GM23338 (cell line): ENCODE measurements around the gene TCF7L2. TPM values are rescaled to one million over a fixed set of nuclear protein-coding genes. Genes with fewer than 3 reads are reported as not detected.

Experiments
- ATAC-seq: fragments of 200-7000 bp; cut with Tn5 transposase; 3 replicates; pipeline ENCODE4 v1.9.1; 2020
- DNase-seq: peaks from one replicate; pipeline ENCODE4 v3.0.0-alpha.2; 2015; ENCODE audit warnings: low spot score
- H2AFZ ChIP-seq: fragments of 200-600 bp; sonication (generic); 2 replicates; pipeline ENCODE4 v1.8.0; 2016; ENCODE audit warnings: antibody characterized with exemption, mild to moderate bottlenecking, moderate library complexity
- H3F3A ChIP-seq: fragments of 200-600 bp; sonication (generic); replicated peaks from 2 replicates; pipeline ENCODE4 v1.8.0; 2017; ENCODE audit warnings: antibody characterized with exemption, mixed run types, low read depth
- H3K27ac ChIP-seq: fragments of 200-600 bp; sonication (generic); 2 replicates; pipeline ENCODE4 v1.6.1; 2016; ENCODE audit warnings: low read depth
- H3K27me3 ChIP-seq: fragments of 200-600 bp; sonication (generic); 2 replicates; pipeline ENCODE4 v1.8.0; 2016; ENCODE audit warnings: mild to moderate bottlenecking, mixed run types, moderate library complexity; ENCODE audit not compliant: insufficient read depth
- H3K36me3 ChIP-seq: fragments of 200-600 bp; sonication (generic); 2 replicates; pipeline ENCODE4 v1.8.0; 2016; ENCODE audit warnings: mild to moderate bottlenecking; ENCODE audit not compliant: insufficient read depth
- H3K4me1 ChIP-seq: fragments of 200-600 bp; sonication (generic); 2 replicates; pipeline ENCODE4 v1.8.0; 2016; ENCODE audit warnings: mild to moderate bottlenecking, moderate library complexity; ENCODE audit not compliant: insufficient read depth
- H3K4me2 ChIP-seq: fragments of 200-600 bp; sonication (generic); 2 replicates; pipeline ENCODE4 v1.7.1; 2017; ENCODE audit warnings: mixed run types
- H3K4me3 ChIP-seq: fragments of 200-600 bp; sonication (generic); 2 replicates; pipeline ENCODE4 v1.6.1; 2016; ENCODE audit warnings: mixed run types
- H3K79me2 ChIP-seq: fragments of 200-600 bp; sonication (generic); replicated peaks from 2 replicates; pipeline ENCODE4 v1.8.0; 2017; ENCODE audit warnings: mild to moderate bottlenecking; ENCODE audit not compliant: insufficient read depth
- H3K9me2 ChIP-seq: fragments of 200-600 bp; sonication (generic); 2 replicates; pipeline ENCODE4 v1.8.0; 2017; ENCODE audit not compliant: insufficient read depth
- H4K20me1 ChIP-seq: fragments of 200-600 bp; sonication (generic); replicated peaks from 2 replicates; pipeline ENCODE4 v1.8.0; 2017; ENCODE audit warnings: mild to moderate bottlenecking; ENCODE audit not compliant: insufficient read depth
- H3K27ac Mint-ChIP-seq: 2 replicates; pipeline ENCODE4 v1.8.0; 2020; ENCODE audit warnings: inconsistent platforms, mild to moderate bottlenecking, moderate library complexity, mixed read lengths
- H3K27me3 Mint-ChIP-seq: 3 replicates; pipeline ENCODE4 v1.8.0; 2022; ENCODE audit warnings: low read depth, mild to moderate bottlenecking, moderate library complexity, mixed read lengths, inconsistent platforms; ENCODE audit not compliant: insufficient read depth, poor library complexity
- H3K36me3 Mint-ChIP-seq: 3 replicates; pipeline ENCODE4 v1.8.0; 2021; ENCODE audit warnings: low read depth, mild to moderate bottlenecking, inconsistent platforms, moderate library complexity, mixed read lengths
- H3K4me1 Mint-ChIP-seq: 3 replicates; pipeline ENCODE4 v1.8.0; 2020; ENCODE audit warnings: mild to moderate bottlenecking, inconsistent platforms, mixed read lengths
- H3K4me3 Mint-ChIP-seq: 3 replicates; pipeline ENCODE4 v1.8.0; 2021; ENCODE audit warnings: moderate library complexity, mild to moderate bottlenecking, inconsistent platforms, mixed read lengths
- H3K9me3 Mint-ChIP-seq: 3 replicates; pipeline ENCODE4 v1.8.0; 2020; ENCODE audit warnings: moderate library complexity, mild to moderate bottlenecking, inconsistent platforms, mixed read lengths
- CREB1 ChIP-seq: fragments of 250-450 bp; sonication (Bioruptor Pico); IDR thresholded peaks from 2 replicates; pipeline ENCODE4 v1.5.0; 2020; ENCODE audit warnings: low read depth, mild to moderate bottlenecking, moderate library complexity
- EZH2 ChIP-seq: fragments of 200-600 bp; sonication (generic); IDR thresholded peaks from one replicate; pipeline ENCODE4 v1.8.0; 2017; ENCODE audit warnings: antibody characterized with exemption, mild to moderate bottlenecking, low read depth; ENCODE audit not compliant: unreplicated experiment
- EZH2phosphoT487 ChIP-seq: fragments of 200-600 bp; sonication (generic); IDR thresholded peaks from one replicate; pipeline ENCODE4 v1.8.1; 2018; ENCODE audit warnings: antibody characterized with exemption; ENCODE audit not compliant: unreplicated experiment
- JUNB ChIP-seq: IDR thresholded peaks from one replicate; pipeline ENCODE4 v1.6.1; 2016; ENCODE audit warnings: antibody characterized with exemption; ENCODE audit not compliant: unreplicated experiment
- NANOG ChIP-seq: IDR thresholded peaks from 2 replicates; pipeline ENCODE4 v1.6.1; 2016; ENCODE audit warnings: antibody characterized with exemption, borderline replicate concordance
- POLR2AphosphoS5 ChIP-seq: IDR thresholded peaks from 2 replicates; pipeline ENCODE4 v1.6.1; 2016; ENCODE audit warnings: antibody characterized with exemption, low read depth
- STAT1 ChIP-seq: IDR thresholded peaks from one replicate; pipeline ENCODE4 v1.6.1; 2016; ENCODE audit warnings: antibody characterized with exemption; ENCODE audit not compliant: unreplicated experiment
- ZNF114 ChIP-seq: fragments of 250-450 bp; sonication (Bioruptor Pico); IDR thresholded peaks from 2 replicates; pipeline ENCODE4 v1.5.0; 2020; ENCODE audit warnings: mild to moderate bottlenecking, moderate library complexity
- ZNF331 ChIP-seq: fragments of 250-450 bp; sonication (Bioruptor Pico); IDR thresholded peaks from 2 replicates; pipeline ENCODE4 v1.5.0; 2020; ENCODE audit warnings: low read depth, mild to moderate bottlenecking, moderate library complexity
- polyA plus RNA-seq: library from polyadenylated mRNA; unstranded; fragments of >200 nt; fragmentation: Nextera tagmentation; extraction: Ambion mirVana; gene quantifications from 2 replicates; pipeline ENCODE4 v1.2.1, GENCODE V29; 2016
- total RNA-seq: library from RNA; depleted of rRNA; stranded (reverse); fragments of >200 nt; shearing (Covaris generic); gene quantifications from 2 replicates; pipeline ENCODE4 v1.2.3, GENCODE V29; 2014
- TF ChIP-seq, protein P1 (sequence below): IDR thresholded peaks from 2 replicates; pipeline ENCODE4 v1.6.1; 2016; ENCODE audit warnings: antibody characterized with exemption
- TF ChIP-seq, protein P2 (sequence below), 2 experiments: fragments of 200-600 bp in 1 of 2; sonication (generic) in 1 of 2; conservative IDR thresholded peaks; 2 replicates each; pipeline versions ENCODE4 v1.5.1 to v1.6.1; 2016 to 2017; ENCODE audit warnings: antibody characterized with exemption in 2 of 2, low read depth in 2 of 2, mild to moderate bottlenecking in 2 of 2, moderate library complexity in 1 of 2
- TF ChIP-seq, protein P3 (sequence below): IDR thresholded peaks from one replicate; pipeline ENCODE4 v1.6.1; 2018; ENCODE audit warnings: antibody characterized with exemption; ENCODE audit not compliant: unreplicated experiment

The TCF7L2 gene
- total and polyA plus RNA-seq, 2 experiments from 2014 or later: 32.2 to 80.8 TPM

DNA sequence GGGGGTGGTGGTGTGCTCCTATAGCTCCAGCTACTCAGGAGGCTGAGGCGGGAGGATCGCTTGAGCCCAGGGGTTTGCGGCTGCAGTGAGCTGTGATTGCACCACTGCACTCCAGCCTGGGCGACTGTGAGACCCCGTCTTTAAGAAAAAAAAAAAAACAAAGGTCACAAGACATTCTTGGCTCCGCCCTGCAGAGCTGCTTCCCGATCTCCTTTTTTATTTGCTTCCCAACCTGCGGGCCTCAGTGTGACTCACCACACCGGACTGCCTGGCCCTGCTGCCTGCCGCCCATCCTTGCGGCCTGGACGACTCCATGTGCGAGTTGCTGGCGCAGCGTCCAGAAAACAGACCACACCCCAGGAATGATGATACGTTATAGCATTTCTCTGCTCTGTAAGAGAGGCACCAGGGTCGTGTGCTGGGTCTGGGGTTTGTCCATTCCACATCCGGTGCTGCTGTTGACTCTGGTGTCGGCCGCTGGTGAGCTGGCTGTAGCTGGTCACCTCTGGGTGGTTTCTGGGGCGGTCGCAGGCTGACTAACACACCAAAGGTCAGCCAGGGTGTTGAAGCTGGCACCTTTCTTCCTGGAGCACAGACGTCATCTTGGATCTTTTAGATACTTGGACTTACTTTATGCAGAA is 123.6 kb downstream of the TCF7L2 start:
- H2AFZ ChIP-seq: no peak overlapping the region
- H3K4me1 Mint-ChIP-seq: peaks cover 59% of the 10 kb centered on the region
- peaks cover 11% of the 10 kb centered on the region for H3F3A ChIP-seq
- TF ChIP-seq CREB1 (CRISPR knock-in tag): no peak
- no peak for TF ChIP-seq ZNF331 (CRISPR knock-in tag)
- TF ChIP-seq, protein P1, sequence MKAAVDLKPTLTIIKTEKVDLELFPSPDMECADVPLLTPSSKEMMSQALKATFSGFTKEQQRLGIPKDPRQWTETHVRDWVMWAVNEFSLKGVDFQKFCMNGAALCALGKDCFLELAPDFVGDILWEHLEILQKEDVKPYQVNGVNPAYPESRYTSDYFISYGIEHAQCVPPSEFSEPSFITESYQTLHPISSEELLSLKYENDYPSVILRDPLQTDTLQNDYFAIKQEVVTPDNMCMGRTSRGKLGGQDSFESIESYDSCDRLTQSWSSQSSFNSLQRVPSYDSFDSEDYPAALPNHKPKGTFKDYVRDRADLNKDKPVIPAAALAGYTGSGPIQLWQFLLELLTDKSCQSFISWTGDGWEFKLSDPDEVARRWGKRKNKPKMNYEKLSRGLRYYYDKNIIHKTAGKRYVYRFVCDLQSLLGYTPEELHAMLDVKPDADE: no peak
- no peak for TF ChIP-seq NANOG
- no peak for TF ChIP-seq STAT1
- TF ChIP-seq, protein P2, sequence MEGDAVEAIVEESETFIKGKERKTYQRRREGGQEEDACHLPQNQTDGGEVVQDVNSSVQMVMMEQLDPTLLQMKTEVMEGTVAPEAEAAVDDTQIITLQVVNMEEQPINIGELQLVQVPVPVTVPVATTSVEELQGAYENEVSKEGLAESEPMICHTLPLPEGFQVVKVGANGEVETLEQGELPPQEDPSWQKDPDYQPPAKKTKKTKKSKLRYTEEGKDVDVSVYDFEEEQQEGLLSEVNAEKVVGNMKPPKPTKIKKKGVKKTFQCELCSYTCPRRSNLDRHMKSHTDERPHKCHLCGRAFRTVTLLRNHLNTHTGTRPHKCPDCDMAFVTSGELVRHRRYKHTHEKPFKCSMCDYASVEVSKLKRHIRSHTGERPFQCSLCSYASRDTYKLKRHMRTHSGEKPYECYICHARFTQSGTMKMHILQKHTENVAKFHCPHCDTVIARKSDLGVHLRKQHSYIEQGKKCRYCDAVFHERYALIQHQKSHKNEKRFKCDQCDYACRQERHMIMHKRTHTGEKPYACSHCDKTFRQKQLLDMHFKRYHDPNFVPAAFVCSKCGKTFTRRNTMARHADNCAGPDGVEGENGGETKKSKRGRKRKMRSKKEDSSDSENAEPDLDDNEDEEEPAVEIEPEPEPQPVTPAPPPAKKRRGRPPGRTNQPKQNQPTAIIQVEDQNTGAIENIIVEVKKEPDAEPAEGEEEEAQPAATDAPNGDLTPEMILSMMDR (conservative IDR thresholded peaks at IDR 0.05; ENCODE audit: low read depth in 2 of 2): no peak
- no peak for TF ChIP-seq ZNF114 (CRISPR knock-in tag)
- no peak for TF ChIP-seq JUNB
- no peak for TF ChIP-seq EZH2phosphoT487
- no peak for TF ChIP-seq EZH2
- peaks cover 61% of the 10 kb centered on the region for H4K20me1 ChIP-seq
- H3K9me3 Mint-ChIP-seq: no peaks in the 10 kb centered on the region
- peaks cover 52% of the 10 kb centered on the region for H3K4me1 ChIP-seq
- no peaks in the 10 kb centered on the region for H3K9me2 ChIP-seq
- H3K36me3 Mint-ChIP-seq: peaks cover 27% of the 10 kb centered on the region
- no peaks in the 10 kb centered on the region for H3K36me3 ChIP-seq
- no peaks in the 10 kb centered on the region for H3K27me3 ChIP-seq
- no peak overlapping the region for H3K4me3 Mint-ChIP-seq
- no peak overlapping the region for H3K4me3 ChIP-seq
- no peak overlapping the region for H3K4me2 ChIP-seq
- peaks cover 13% of the 10 kb centered on the region for H3K27me3 Mint-ChIP-seq
- peak; percentile 75 for DNase-seq
- H3K27ac Mint-ChIP-seq: peak overlapping the region; percentile 50; the same call in 1 of the 2 replicates
- H3K27ac ChIP-seq: peak overlapping the region; percentile 65; the same call in 1 of the 2 replicates
- ATAC-seq: peak; percentile 63
- peaks cover 92% of the 10 kb centered on the region for H3K79me2 ChIP-seq

DNA sequence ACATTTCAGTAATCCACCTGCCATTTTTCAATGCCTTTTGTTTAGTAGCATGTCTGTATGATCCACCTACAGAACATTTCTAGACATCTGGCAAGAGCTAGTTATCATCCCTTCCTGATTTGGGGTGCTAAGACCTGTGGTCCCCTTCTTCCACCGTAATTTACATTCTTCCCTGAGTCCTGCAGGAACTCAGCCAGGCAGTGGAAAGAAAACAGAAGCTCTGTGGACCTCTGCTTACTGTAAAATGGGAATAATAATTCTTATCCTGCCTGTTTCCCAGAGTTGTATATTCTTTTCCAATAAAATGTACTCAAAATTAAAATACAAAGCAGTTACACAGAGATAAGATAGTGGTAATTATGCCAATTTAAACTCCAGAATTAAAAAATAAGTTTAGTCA is 126.9 kb downstream of the TCF7L2 start:
- Histone ChIP-seq H2AFZ (no peak overlapping the region), H3K4me2 (no peak overlapping the region), H3K4me3 (no peak overlapping the region), H3K4me1 (peaks cover 71% of the 10 kb centered on the region), H3K36me3 (no peaks in the 10 kb centered on the region), H3K27ac (no peak overlapping the region; the same call in 1 of the 2 replicates), H3K27me3 (no peaks in the 10 kb centered on the region), H3K79me2 (peaks cover 96% of the 10 kb centered on the region), H3K9me2 (no peaks in the 10 kb centered on the region), H3F3A (peaks cover 3% of the 10 kb centered on the region; the same call in 1 of the 2 replicates), H4K20me1 (peaks cover 43% of the 10 kb centered on the region)
- no peak overlapping the region for H3K4me3 Mint-ChIP-seq
- no peak for ATAC-seq
- H3K27ac Mint-ChIP-seq: no peak overlapping the region
- peaks cover 19% of the 10 kb centered on the region for H3K27me3 Mint-ChIP-seq
- peaks cover 74% of the 10 kb centered on the region for H3K4me1 Mint-ChIP-seq
- H3K36me3 Mint-ChIP-seq: peaks cover 12% of the 10 kb centered on the region; the same call in 2 of the 3 replicates
- no peaks in the 10 kb centered on the region for H3K9me3 Mint-ChIP-seq
- DNase-seq: no peak
- TF ChIP-seq ZNF331 (CRISPR knock-in tag) (no peak), EZH2phosphoT487 (no peak), JUNB (no peak), ZNF114 (CRISPR knock-in tag) (no peak), POLR2AphosphoS5 (no peak), STAT1 (no peak), CREB1 (CRISPR knock-in tag) (no peak), EZH2 (no peak)
- TF ChIP-seq, protein P3, sequence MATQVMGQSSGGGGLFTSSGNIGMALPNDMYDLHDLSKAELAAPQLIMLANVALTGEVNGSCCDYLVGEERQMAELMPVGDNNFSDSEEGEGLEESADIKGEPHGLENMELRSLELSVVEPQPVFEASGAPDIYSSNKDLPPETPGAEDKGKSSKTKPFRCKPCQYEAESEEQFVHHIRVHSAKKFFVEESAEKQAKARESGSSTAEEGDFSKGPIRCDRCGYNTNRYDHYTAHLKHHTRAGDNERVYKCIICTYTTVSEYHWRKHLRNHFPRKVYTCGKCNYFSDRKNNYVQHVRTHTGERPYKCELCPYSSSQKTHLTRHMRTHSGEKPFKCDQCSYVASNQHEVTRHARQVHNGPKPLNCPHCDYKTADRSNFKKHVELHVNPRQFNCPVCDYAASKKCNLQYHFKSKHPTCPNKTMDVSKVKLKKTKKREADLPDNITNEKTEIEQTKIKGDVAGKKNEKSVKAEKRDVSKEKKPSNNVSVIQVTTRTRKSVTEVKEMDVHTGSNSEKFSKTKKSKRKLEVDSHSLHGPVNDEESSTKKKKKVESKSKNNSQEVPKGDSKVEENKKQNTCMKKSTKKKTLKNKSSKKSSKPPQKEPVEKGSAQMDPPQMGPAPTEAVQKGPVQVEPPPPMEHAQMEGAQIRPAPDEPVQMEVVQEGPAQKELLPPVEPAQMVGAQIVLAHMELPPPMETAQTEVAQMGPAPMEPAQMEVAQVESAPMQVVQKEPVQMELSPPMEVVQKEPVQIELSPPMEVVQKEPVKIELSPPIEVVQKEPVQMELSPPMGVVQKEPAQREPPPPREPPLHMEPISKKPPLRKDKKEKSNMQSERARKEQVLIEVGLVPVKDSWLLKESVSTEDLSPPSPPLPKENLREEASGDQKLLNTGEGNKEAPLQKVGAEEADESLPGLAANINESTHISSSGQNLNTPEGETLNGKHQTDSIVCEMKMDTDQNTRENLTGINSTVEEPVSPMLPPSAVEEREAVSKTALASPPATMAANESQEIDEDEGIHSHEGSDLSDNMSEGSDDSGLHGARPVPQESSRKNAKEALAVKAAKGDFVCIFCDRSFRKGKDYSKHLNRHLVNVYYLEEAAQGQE: no peak
- TF ChIP-seq, protein P1: no peak
- TF ChIP-seq, protein P2 (conservative IDR thresholded peaks at IDR 0.05; ENCODE audit: low read depth in 2 of 2): no peak
